MCF 10A (cell line): ENCODE results near the gene FRMPD4. TPM values are rescaled to one million over a fixed set of nuclear protein-coding genes. Genes with fewer than 3 reads are reported as not detected.

ENCODE experiments used
- BruUV-seq: library from RNA; stranded (reverse); fragments of 400-500 nt; replicated peaks from 2 replicates; lab custom pipeline; 2021; lab: Mats Ljungman, UMichigan
- CTCF ChIA-PET: fragments of 300-600 bp; sonication (Branson Sonifier 250); formaldehyde crosslinking; extraction: SDS; loops from one replicate; lab custom pipeline; 2021; ENCODE audit warnings: antibody characterized with exemption, inconsistent platforms; lab: Yijun Ruan, JAX
- POLR2A ChIA-PET: fragments of 300-600, 350-650 bp; sonication (Branson Sonifier 250); formaldehyde crosslinking; extraction: SDS; loops from one replicate; lab custom pipeline; 2020; ENCODE audit warnings: antibody characterized with exemption, inconsistent platforms; lab: Yijun Ruan, JAX
- DNase-seq: peaks from one replicate; pipeline ENCODE4 v3.0.0-alpha.2; 2018; ENCODE audit not compliant: unreplicated experiment
- H3K27ac Mint-ChIP-seq: one replicate; pipeline ENCODE4 v1.8.0; 2022; ENCODE audit warnings: mild to moderate bottlenecking, low read depth, mixed read lengths; ENCODE audit not compliant: unreplicated experiment
- H3K27me3 Mint-ChIP-seq: one replicate; pipeline ENCODE4 v1.8.0; 2022; ENCODE audit warnings: mixed read lengths; ENCODE audit not compliant: insufficient read depth, unreplicated experiment
- H3K36me3 Mint-ChIP-seq: one replicate; pipeline ENCODE4 v1.8.0; 2022; ENCODE audit warnings: mild to moderate bottlenecking, moderate library complexity, mixed read lengths; ENCODE audit not compliant: insufficient read depth, unreplicated experiment
- H3K4me1 Mint-ChIP-seq: one replicate; pipeline ENCODE4 v1.8.0; 2022; ENCODE audit warnings: mixed read lengths; ENCODE audit not compliant: insufficient read depth, unreplicated experiment
- H3K4me3 Mint-ChIP-seq: one replicate; pipeline ENCODE4 v1.8.0; 2022; ENCODE audit warnings: mild to moderate bottlenecking, moderate library complexity, mixed read lengths; ENCODE audit not compliant: unreplicated experiment
- H3K9me3 Mint-ChIP-seq: one replicate; pipeline ENCODE4 v1.8.0; 2022; ENCODE audit warnings: mixed read lengths; ENCODE audit not compliant: unreplicated experiment
- CTCF ChIP-seq: fragments of 200-600 bp; IDR thresholded peaks from one replicate; pipeline ENCODE4 v1.8.0; 2022; ENCODE audit warnings: antibody characterized with exemption, mild to moderate bottlenecking; ENCODE audit not compliant: unreplicated experiment
- intact Hi-C: fragments of 100-400 bp; cut with micrococcal nuclease; formaldehyde crosslinking; loops from 2 replicates; pipeline ENCODE4 v1.14.1; 2022
- total RNA-seq: library from RNA; stranded (reverse); gene quantifications from 2 replicates; pipeline ENCODE4 v1.2.3, GENCODE V29; 2022

The FRMPD4 gene
- total RNA-seq, 1 experiment from 2014 or later: not detected

- Mint-ChIP-seq H3K27me3 (peaks cover 16% of the 10 kb centered on the region), H3K4me3 (no peak overlapping the region), H3K9me3 (no peaks in the 10 kb centered on the region), H3K36me3 (no peaks in the 10 kb centered on the region), H3K27ac (peak overlapping the region; percentile 65), H3K4me1 (peaks cover 10% of the 10 kb centered on the region)
- CTCF ChIA-PET: no interaction called here
- no peak for TF ChIP-seq CTCF
- intact Hi-C loops: no loop called here
- POLR2A ChIA-PET: no interaction called here
- DNase-seq: peak; percentile 65
- no TSS peak for BruUV-seq
Measured at GRCh38 chrX:12210196-12210815, 72.0 kb downstream of the FRMPD4 start.

- peak; percentile 30 for DNase-seq
- BruUV-seq: no TSS peak
- TF ChIP-seq CTCF: no peak
- POLR2A ChIA-PET: no interaction called here
- H3K27ac Mint-ChIP-seq: peak overlapping the region; percentile 65
- H3K27me3 Mint-ChIP-seq: peaks cover 14% of the 10 kb centered on the region
- CTCF ChIA-PET: no interaction called here
- H3K4me3 Mint-ChIP-seq: no peak overlapping the region
- no peaks in the 10 kb centered on the region for H3K9me3 Mint-ChIP-seq
- intact Hi-C loops: no loop called here
- peaks cover 10% of the 10 kb centered on the region for H3K4me1 Mint-ChIP-seq
- no peaks in the 10 kb centered on the region for H3K36me3 Mint-ChIP-seq
Measured at GRCh38 chrX:12210971-12211370, 72.7 kb downstream of the FRMPD4 start.

GRCh38 chrX:12223650-12224049 lies 85.4 kb downstream of the FRMPD4 start:
- Mint-ChIP-seq H3K27ac (no peak overlapping the region), H3K9me3 (peaks cover 14% of the 10 kb centered on the region), H3K4me3 (no peak overlapping the region), H3K36me3 (no peaks in the 10 kb centered on the region), H3K27me3 (no peaks in the 10 kb centered on the region), H3K4me1 (no peaks in the 10 kb centered on the region)
- intact Hi-C loops: no loop called here
- no TSS peak for BruUV-seq
- CTCF ChIA-PET: interaction anchor here (0.6 kb wide), 1 partner anchor 236 kb away, joined by 3 read pairs; no protein-coding TSS in a partner anchor
- peak; percentile 43 for DNase-seq
- no peak for TF ChIP-seq CTCF
- POLR2A ChIA-PET: no interaction called here

- no peaks in the 10 kb centered on the region for H3K4me1 Mint-ChIP-seq
Measured at GRCh38 chrX:12225107-12225506, 86.8 kb downstream of the FRMPD4 start.

More at GRCh38 chrX:12225107-12225506, 86.8 kb downstream of the FRMPD4 start:
- POLR2A ChIA-PET: interaction anchor here (0.7 kb wide), 1 partner anchor 73 kb away, joined by 3 read pairs; no protein-coding TSS in a partner anchor
- Mint-ChIP-seq H3K27ac (no peak overlapping the region), H3K9me3 (peaks cover 14% of the 10 kb centered on the region), H3K27me3 (no peaks in the 10 kb centered on the region), H3K36me3 (no peaks in the 10 kb centered on the region), H3K4me3 (no peak overlapping the region)
- TF ChIP-seq CTCF: no peak
- BruUV-seq: no TSS peak
- no peak for DNase-seq
- CTCF ChIA-PET: interaction anchor here (0.6 kb wide), 1 partner anchor 58 kb away, joined by 3 read pairs; no protein-coding TSS in a partner anchor
- intact Hi-C loops: no loop called here
